IPS-NIHi7 (cell line): ENCODE results near the gene SDR42E2.
A peak's percentile ranks its signal among the peaks of the same experiment; 100 is the strongest.
"Not testable (repeated sequence)": the region's sequence is repeated elsewhere in the genome, so short reads cannot be mapped to it uniquely, and the experiment has no call there.

Experiments
- DNase-seq: peaks from one replicate; pipeline ENCODE4 v3.0.0; 2012; ENCODE audit warnings: mixed read lengths; ENCODE audit errors: extremely low spot score

Gene SDR42E2

GRCh38 chr16:22161401-22161800 is 905 bp upstream of the SDR42E2 start:
- DNase-seq: no peak

DNA sequence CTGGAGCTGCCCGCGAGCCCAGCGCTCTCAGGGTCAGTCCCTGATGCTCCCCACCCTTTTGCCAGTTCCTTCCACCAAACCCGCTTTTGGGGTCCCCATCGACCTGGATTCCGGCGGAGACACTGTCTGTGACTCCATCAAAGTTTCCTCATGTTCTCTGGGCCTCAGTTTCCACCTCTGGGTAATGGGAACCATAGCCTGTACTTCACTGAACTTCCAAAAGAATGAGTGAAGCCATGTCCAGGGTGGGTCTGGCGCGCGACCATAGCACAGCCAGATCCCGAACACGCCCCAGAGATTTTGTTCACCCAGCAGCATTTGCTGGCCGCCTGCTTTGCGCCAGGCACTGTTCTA is 327 bp downstream of the SDR42E2 start:
- DNase-seq: no peak

- DNase-seq: peak; percentile 9
These were observed 1.5 kb downstream of the SDR42E2 start for GRCh38 chr16:22163806-22164205.

GRCh38 chr16:22164482-22164881 is 2.2 kb downstream of the SDR42E2 start:
- DNase-seq: no peak

GRCh38 chr16:22165508-22166285 is 3.4 kb downstream of the SDR42E2 start:
- DNase-seq: no peak

DNA sequence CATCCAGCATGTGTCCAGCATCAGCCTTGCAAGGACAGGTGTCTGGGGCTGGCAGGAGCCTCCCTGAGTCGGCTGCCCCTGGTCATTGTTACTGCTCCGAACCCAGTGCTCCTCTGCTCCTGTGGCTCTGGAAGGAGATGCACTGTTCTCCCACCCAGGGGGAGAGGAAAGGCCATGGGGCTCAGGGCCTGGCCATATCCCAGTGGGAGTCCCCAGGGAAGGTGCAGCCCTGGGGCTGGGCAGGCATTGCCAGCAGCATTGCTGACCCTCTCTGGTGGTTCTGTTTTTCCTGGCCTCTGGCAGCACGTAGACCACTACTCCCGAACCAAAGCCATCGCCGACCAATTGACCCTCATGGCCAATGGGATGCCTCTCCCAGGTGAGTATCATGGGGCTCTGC is 9.6 kb downstream of the SDR42E2 start:
- DNase-seq: no peak

GRCh38 chr16:22172642-22173041 is 10.3 kb downstream of the SDR42E2 start:
- DNase-seq: not testable (repeated sequence)

- DNase-seq: no peak
These were observed 12.3 kb downstream of the SDR42E2 start for GRCh38 chr16:22174642-22175041.

DNA sequence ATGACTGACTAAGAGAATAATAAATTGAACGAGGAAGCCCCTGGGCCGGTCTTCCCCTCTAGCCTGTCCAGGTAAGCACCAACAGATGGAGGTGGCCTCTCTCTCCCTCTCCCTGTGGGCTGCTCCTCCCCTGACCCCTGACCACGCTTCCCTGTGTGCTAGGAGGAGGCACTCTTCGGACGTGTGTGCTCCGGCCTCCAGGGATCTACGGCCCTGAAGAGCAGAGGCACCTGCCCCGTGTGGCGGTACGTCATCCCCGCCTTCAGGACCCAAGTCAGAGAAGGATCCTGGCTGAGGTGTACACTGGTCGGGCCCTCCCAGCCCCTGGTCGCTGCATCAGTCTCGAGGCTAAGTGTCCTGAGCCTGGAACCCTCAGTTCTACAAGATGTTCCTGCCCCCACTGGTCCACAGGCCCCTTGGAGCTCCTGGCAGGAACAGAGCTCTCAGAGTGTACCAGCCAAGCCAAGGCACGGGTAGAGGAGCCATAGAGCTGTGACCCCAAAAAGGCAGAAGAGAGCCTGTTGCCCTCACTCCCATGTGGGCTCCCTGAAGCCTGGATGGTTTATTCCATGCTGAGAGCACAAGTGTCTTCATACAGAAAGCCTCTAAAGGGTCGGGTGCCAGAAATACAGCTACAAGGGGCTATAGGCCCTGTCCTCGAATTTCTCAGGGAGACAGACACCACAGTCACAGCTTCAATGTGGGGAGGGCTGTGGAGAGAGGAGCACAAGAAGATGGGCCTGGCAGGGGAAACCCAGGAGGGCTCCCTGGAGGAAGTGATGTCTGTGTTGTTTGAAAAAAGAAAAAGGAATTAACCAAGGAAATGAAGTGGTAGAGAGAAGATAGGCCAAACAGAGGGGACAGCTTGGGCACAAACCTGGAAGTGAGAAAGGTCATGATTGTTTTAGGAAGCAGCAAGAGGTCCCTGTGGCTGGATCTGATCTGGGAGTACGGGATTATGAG is 15.9 kb downstream of the SDR42E2 start:
- DNase-seq: no peak

DNA sequence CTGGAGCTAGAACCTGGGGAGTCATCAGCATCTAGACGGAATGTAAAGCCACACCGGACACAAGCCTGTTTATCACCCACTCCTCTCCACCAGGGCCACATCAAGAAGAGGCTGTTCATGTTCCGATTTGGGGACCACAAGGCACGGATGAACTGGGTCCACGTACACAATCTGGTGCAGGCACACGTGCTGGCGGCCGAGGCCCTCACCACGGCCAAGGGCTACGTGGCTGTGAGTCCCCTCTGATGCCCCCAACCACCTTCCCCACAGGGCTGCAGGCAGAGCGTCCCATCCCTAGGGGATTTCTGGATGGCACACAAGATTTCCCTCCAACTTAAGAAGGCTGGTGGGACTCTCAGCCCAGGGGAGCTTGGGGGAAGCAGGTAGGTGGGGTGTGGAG is 19.1 kb downstream of the SDR42E2 start:
- no peak for DNase-seq

DNA sequence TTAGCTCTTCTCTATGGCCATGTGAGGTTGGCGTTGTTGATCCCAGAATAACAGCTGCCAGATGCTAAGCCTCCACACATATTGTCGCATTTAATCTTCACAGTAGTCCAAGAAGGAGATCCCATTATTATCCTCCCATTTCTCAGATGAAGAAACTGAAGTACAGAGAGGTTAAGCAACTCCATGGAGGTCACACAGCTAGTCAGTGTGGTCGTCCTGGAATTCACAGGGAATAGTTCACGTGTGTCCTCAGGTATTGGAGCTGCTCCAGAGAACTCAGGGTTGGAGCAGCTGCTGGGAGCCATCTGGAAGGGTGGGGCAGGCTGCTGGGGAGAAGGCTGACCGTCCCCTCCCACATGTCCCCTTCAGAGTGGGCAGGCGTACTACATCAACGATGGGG is 19.5 kb downstream of the SDR42E2 start:
- DNase-seq: no peak

DNA sequence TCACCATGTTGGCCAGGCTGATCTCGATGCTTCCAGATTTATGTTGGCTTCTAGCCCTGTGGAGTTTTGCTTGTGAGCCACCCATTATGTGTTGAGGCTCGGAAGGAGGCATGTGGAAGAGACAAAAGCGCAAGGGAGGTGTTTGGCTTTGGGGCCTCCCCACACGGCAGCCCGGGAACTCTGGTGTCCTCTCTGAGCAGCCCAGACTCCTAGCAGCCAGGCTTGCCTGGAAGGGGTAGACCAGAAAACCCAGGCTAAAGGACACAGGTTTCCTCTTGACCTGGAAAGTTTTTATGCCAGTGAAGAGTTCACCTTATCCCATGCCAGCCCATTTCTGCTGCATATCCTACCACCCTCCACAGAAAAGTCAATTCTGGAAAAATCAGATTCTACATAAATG is 21.0 kb downstream of the SDR42E2 start:
- no peak for DNase-seq

DNA sequence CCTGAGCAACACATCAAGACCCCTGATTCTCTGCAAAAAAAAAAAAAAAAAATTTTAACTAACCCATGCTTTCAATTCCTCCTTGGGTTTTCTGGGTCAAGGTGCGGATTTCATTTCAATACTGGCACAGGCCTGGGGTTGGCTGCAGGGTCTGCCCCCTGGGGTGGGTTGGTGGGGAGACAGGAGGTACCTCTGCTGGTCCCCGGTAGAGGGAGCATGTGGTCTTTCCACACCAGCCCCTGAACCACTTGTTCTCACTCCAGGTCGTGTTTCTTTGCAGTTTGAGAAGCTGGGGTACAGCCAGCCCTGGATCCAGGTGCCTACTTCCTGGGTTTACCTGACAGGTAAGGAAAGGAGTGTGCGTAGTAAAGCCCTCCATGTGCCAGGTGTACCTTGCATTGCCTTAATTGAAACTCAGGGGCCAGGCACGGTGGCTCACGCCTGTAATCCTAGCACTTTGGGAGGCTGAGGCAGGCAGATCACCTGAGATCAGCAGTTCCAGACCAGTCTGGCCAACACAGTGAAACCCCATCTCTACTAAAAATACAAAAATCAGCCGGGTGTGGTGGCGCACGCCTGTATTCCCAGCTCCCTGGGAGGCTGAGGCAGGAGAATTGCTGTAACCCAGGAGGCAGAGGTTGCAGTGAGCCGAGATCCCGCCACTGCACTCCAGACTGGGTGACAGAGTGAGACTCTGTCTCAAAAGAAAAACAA is 21.8 kb downstream of the SDR42E2 start:
- DNase-seq: peak; percentile 63

DNA sequence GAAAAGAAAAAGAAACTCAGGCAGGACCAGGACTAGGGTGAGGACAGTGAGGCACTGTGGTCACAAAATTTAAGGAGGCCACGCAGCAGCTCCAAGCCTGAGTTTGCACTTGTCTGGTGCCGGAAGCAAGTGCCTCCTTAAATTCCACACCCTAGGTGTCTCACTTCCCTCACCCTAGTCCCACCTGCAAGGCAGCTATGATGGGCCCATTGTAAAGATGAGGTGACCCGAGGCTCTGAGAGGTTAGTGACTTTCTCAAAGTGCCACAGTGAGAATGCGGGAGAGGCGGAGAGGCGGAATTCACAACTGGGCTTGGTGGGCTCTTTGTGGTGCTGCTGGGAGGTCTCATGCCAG is 22.3 kb downstream of the SDR42E2 start:
- DNase-seq: no peak

GRCh38 chr16:22186517-22186916 is 24.2 kb downstream of the SDR42E2 start:
- DNase-seq: peak; percentile 65

DNA sequence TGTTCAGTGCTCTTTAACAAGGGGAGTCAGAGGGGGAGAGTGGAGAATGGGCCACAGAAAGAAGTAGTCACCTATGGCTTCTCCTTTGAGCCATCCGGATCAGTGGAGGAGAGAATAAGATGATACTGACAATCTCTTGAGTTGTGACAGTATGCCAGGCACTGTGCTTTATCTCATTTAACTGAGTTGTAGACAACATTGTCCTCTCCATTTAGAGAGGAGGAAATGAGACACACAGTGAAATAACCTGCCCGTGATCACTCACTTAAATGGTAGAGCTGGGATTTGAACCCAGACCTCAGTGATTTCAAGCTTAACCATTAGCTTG is 25.9 kb downstream of the SDR42E2 start:
- DNase-seq: no peak

DNA sequence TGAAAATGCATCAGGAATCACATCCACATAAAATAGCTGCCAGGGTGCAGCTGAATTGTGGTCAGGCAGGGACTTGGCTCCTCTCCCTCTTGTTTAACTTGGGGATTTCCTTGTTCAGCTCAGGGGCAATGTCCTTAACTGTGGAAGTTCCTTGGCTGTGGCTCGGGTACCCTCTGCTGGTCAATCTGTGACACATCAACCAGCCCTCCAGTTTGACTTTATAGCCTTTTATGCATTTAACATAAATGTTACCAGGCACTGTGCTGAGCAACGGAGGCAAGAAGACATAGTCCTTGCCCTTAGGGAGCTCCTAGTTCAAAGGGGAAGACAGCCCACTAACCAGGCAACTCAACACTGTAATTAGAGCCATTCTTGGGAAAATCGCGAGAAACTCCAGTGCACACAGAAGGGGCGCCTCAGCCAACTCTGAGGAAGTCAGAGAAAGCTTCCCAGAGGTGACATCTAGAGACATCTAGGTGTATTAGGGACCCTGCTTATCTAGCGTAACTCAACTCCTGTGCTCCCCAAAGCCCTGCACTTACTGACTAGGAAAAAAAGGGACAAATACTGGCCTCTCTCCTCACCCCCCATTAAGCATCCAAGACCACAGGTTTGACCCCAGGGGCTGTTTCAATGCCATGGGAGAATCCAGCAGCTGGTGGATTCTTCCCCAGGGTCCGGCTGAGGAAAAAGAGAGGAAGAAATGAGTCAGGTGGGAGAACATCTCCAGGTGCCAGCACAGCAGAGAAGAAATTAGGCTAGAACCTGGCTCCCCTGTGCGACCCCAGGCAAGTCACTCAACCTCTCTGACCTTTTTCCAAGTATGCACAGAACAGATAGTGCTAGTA is 26.5 kb downstream of the SDR42E2 start:
- peak; percentile 72 for DNase-seq

DNA sequence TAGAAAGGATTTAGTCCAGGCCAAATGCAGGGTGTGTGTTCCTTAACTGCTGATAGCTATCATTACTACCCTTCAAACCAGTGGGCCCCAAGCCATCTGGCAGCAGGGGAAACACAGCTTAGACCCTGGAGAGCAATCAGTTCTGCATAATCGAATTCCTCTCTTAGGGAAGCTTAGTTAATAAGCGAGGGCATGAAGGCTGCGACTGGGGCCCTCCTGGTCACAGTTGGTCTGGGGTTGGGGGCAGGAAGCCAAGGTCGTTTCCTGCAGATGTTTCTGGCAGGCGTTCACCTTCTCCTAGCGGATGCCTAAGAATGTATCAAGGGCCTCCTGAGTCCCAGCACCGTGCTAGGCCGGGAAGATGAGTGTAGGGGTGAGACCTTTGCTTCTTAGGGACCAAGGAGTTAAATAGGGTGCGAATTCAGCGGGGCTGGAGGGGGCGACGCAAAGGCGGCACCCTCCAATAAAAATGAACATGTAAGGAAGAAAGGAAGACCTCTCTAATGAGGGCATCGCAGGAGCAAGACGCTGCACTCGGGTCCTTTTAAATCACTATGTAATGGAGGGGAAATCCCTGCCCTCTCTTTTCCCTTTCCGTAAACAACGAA is 27.3 kb downstream of the SDR42E2 start:
- no peak for DNase-seq

DNA sequence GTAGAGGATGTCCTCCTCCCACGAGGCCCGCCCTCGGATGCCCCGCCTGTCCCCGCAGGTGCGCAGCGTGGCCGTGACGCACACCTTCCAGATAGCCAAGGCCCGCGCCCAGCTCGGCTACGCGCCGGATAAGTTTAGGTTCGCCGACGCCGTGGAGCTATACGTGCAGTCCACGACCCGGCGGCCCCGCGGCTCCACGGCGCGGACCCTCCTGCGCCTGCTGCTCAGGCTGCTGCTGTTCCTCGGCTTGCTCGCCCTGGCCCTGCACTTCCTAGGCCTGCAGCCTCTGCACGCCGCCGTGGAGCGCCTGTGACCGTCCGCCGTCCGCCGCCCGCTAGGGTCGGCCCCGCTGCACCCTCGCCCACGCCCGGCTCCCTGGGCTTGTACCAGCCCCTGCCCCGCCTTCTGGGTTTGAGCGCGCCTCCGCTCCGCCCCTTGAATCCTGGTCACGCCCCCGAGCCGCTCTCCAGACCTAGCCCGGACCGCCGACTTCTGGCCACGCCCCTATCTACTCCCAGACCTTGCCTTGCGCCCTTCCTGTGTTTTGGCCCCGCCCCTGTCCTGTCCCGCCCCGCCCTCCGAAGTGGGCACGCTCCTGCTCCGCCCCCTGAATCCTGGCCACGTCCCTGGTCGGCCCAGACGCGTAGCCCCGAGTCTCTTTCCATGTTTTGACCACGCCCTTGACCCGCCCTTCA is 27.9 kb downstream of the SDR42E2 start:
- DNase-seq: peak; percentile 90

DNA sequence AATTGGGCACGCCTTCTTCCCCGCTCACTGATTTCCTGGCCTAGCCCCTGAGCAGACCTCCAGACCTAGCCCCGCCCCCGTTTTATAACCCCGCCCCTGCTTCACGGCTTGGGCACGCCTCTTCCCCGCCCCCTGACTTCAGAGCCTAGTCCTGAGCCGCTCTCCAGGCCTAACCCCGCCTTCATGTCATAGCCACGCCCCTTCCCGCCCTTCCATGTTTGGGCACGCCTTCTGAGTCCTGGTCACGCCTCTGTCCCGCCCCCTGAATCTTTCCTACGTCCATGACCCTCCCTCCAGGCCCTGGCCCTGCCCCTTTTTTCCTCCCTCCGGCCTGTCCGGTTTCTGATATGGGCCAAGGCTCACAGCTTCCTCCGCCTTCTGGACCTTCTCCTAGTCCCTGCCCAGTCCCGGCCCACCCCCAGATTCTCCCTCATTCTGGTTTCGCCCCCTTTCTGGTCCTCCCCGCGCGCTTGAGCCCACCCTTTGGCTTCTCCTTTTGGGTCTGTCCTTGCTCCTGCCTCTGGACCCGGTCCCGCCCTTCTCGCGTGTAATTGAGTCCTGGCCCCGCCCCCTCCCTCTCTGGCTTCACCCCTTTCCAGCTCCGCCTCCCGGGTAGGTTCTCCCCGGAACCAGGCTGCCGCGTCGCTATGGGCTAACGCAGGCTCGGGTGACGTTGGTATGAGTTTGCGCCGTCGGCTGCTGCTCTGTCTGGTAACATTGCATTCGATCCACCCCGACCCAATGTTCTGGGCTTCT is 28.6 kb downstream of the SDR42E2 start:
- DNase-seq: peak; percentile 85
